Measurements from ENCODE around the gene UBE2G2. TPM values are rescaled to one million over a fixed set of nuclear protein-coding genes. Genes with fewer than 3 reads are reported as not detected.

Gene UBE2G2
- total RNA-seq, 1 donor from 2014 or later = 67.4 TPM

- Histone ChIP-seq H3K4me3 (ENCODE audit: low read depth, low read length) (no peak overlapping the region), H3K36me3 (ENCODE audit: control insufficient read depth, insufficient read depth, low read length) (no peaks in the 10 kb centered on the region), H3K27me3 (ENCODE audit: control insufficient read depth, insufficient read depth, low read length) (no peaks in the 10 kb centered on the region)
- TF ChIP-seq CTCF (IDR thresholded peaks at IDR 0.05; ENCODE audit: insufficient read depth, low read length, severe bottlenecking) = no peak
- DNase-seq (ENCODE audit: low read depth) (no peak), FAIRE-seq (no peak)
These were observed 41.3 kb upstream of the UBE2G2 start for GRCh38 chr21:44842721-44843445.

GRCh38 chr21:44842087-44842486 lies 40.5 kb upstream of the UBE2G2 start:
- DNase-seq (ENCODE audit: low read depth) (no peak), FAIRE-seq (no peak)
- Histone ChIP-seq H3K27me3 (ENCODE audit: control insufficient read depth, insufficient read depth, low read length) (no peaks in the 10 kb centered on the region), H3K36me3 (ENCODE audit: control insufficient read depth, insufficient read depth, low read length) (no peaks in the 10 kb centered on the region), H3K4me3 (ENCODE audit: low read depth, low read length) (no peak overlapping the region)
- TF ChIP-seq CTCF (IDR thresholded peaks at IDR 0.05; ENCODE audit: insufficient read depth, low read length, severe bottlenecking) = no peak

- Histone ChIP-seq H3K36me3 (ENCODE audit: control insufficient read depth, insufficient read depth, low read length) (no peaks in the 10 kb centered on the region), H3K27me3 (ENCODE audit: control insufficient read depth, insufficient read depth, low read length) (no peaks in the 10 kb centered on the region), H3K4me3 (ENCODE audit: low read depth, low read length) (no peak overlapping the region)
- no peak for TF ChIP-seq CTCF (IDR thresholded peaks at IDR 0.05; ENCODE audit: insufficient read depth, low read length, severe bottlenecking)
- no peak for FAIRE-seq
- no peak for DNase-seq (ENCODE audit: low read depth)
These were observed 39.2 kb upstream of the UBE2G2 start for GRCh38 chr21:44840771-44841170.

GRCh38 chr21:44838951-44839350 lies 37.3 kb upstream of the UBE2G2 start:
- FAIRE-seq (no peak), DNase-seq (ENCODE audit: low read depth) (no peak)
- no peak overlapping the region for H3K4me3 ChIP-seq (ENCODE audit: low read depth, low read length)
- no peaks in the 10 kb centered on the region for H3K36me3 ChIP-seq (ENCODE audit: control insufficient read depth, insufficient read depth, low read length)
- no peaks in the 10 kb centered on the region for H3K27me3 ChIP-seq (ENCODE audit: control insufficient read depth, insufficient read depth, low read length)
- no peak for TF ChIP-seq CTCF (IDR thresholded peaks at IDR 0.05; ENCODE audit: insufficient read depth, low read length, severe bottlenecking)

DNA sequence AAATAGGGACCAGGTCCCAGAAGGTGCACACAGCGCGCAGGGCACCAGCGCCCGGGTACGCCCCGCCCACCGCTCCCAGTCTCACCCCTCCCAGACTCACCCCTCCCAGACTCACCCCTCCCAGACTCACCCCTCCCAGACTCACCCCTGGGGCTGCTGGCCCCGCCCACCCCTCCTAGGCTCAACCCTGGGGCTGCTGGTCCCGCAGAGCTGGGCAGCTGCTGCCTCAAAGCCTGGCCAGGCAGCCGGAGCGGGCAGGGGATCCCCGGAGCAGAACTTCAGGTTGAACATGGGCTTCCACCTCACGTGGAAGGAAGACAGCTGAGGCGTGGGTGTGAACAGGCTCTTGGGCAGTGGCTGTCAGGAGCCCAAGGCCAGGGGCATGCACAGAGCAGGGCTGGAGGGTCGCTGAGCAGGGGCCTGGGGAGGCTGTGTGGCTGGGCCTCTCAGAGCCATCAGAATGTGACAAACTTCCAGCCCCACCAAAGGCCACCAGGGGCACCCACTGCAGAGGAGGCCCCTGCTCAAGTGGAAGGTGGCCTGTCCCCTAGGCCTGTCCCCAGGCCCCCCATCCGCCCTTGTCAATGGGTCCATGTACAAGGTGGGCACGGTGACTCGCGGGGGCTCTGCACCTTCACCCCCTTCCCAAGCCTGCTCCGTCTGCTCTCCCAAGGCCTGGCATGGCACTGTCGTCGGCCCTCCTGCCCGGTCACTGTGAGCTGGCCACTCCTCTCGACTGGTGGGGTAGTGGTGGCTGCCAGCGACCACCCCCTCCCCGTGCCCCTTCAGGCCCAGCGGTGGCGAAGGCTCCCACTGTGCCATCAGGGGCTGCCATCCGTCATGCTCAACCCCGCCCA lies 36.6 kb upstream of the UBE2G2 start:
- no peak for TF ChIP-seq CTCF (IDR thresholded peaks at IDR 0.05; ENCODE audit: insufficient read depth, low read length, severe bottlenecking)
- DNase-seq (ENCODE audit: low read depth) = no peak
- no peak for FAIRE-seq
- no peak overlapping the region for H3K4me3 ChIP-seq (ENCODE audit: low read depth, low read length)
- no peaks in the 10 kb centered on the region for H3K36me3 ChIP-seq (ENCODE audit: control insufficient read depth, insufficient read depth, low read length)
- no peaks in the 10 kb centered on the region for H3K27me3 ChIP-seq (ENCODE audit: control insufficient read depth, insufficient read depth, low read length)

Data from bronchial epithelial cell (primary cell).